ENCODE measurements around the gene CDH23.
"Not testable (repeated sequence)": the region's sequence is repeated elsewhere in the genome, so short reads cannot be mapped to it uniquely, and the experiment has no call there.

Gene CDH23

GRCh38 chr10:71582506-71583475 lies 186.1 kb downstream of the CDH23 start:
- no peak for DNase-seq (ENCODE audit: low read depth)

- no peak for DNase-seq (ENCODE audit: low read depth)
Measured at GRCh38 chr10:71584461-71584860, 187.7 kb downstream of the CDH23 start.

GRCh38 chr10:71584902-71585563 lies 188.3 kb downstream of the CDH23 start:
- DNase-seq (ENCODE audit: low read depth) = no peak

GRCh38 chr10:71585564-71586290 lies 189.0 kb downstream of the CDH23 start:
- DNase-seq (ENCODE audit: low read depth) = no peak

GRCh38 chr10:71587941-71588573 lies 191.3 kb downstream of the CDH23 start:
- no peak for DNase-seq (ENCODE audit: low read depth)

- DNase-seq (ENCODE audit: low read depth) = no peak
Measured at GRCh38 chr10:71588685-71589084, 192.0 kb downstream of the CDH23 start.

GRCh38 chr10:71589617-71590551 lies 193.2 kb downstream of the CDH23 start:
- DNase-seq (ENCODE audit: low read depth) = no peak

- DNase-seq (ENCODE audit: low read depth) = no peak
Measured at GRCh38 chr10:71590781-71591350, 194.1 kb downstream of the CDH23 start.

- DNase-seq (ENCODE audit: low read depth) = no peak
Measured at GRCh38 chr10:71594934-71595571, 198.3 kb downstream of the CDH23 start.

GRCh38 chr10:71595649-71596048 lies 198.9 kb downstream of the CDH23 start:
- DNase-seq (ENCODE audit: low read depth) = no peak

GRCh38 chr10:71596127-71596526 lies 199.4 kb downstream of the CDH23 start:
- no peak for DNase-seq (ENCODE audit: low read depth)

- no peak for DNase-seq (ENCODE audit: low read depth)
Measured at GRCh38 chr10:71596759-71597158, 200.0 kb downstream of the CDH23 start.

- no peak for DNase-seq (ENCODE audit: low read depth)
Measured at GRCh38 chr10:71597821-71598498, 201.2 kb downstream of the CDH23 start.

- DNase-seq (ENCODE audit: low read depth) = no peak
Measured at GRCh38 chr10:71598621-71599055, 201.9 kb downstream of the CDH23 start.

GRCh38 chr10:71599518-71599917 lies 202.8 kb downstream of the CDH23 start:
- no peak for DNase-seq (ENCODE audit: low read depth)

- not testable (repeated sequence) for DNase-seq (ENCODE audit: low read depth)
Measured at GRCh38 chr10:71600242-71600641, 203.5 kb downstream of the CDH23 start.

GRCh38 chr10:71600849-71601248 lies 204.1 kb downstream of the CDH23 start:
- no peak for DNase-seq (ENCODE audit: low read depth)

- DNase-seq (ENCODE audit: low read depth) = no peak
Measured at GRCh38 chr10:71601273-71601672, 204.6 kb downstream of the CDH23 start.

- no peak for DNase-seq (ENCODE audit: low read depth)
Measured at GRCh38 chr10:71603150-71603549, 206.4 kb downstream of the CDH23 start.
